Endothelial cell of umbilical vein (primary cell): ENCODE measurements around the gene PFDN1. TPM values are rescaled to one million over a fixed set of nuclear protein-coding genes. Genes with fewer than 3 reads are reported as not detected.

Experiments used
- BruUV-seq: library from RNA; stranded (reverse); fragments of 400-500 nt; replicated peaks from 2 replicates; lab custom pipeline; 2021; lab: Mats Ljungman, UMichigan
- CTCF ChIA-PET: fragments of 300-600, 350-600 bp; sonication (Branson Sonifier 250); formaldehyde crosslinking; loops from one replicate; lab custom pipeline; 2021; ENCODE audit warnings: antibody characterized with exemption, inconsistent platforms; lab: Charles Lee
- POLR2A ChIA-PET: fragments of 300-600, 350-600 bp; sonication (Branson Sonifier 250); formaldehyde crosslinking; loops from one replicate; lab custom pipeline; 2021; ENCODE audit warnings: antibody characterized with exemption, inconsistent platforms; lab: Charles Lee
- DNase-seq: peaks from one replicate; pipeline ENCODE4 v3.0.0-alpha.2; 2011; ENCODE audit warnings: low read depth, low spot score
- FAIRE-seq: peaks from 2 replicates; lab custom pipeline; 2011; peaks lifted over from hg19 to GRCh38; lab: Jason Lieb, UNC
- H2AFZ ChIP-seq: 2 replicates; pipeline ENCODE4 v1.6.0; 2012; ENCODE audit warnings: low read depth, low read length, control low read depth, inconsistent platforms
- H3K27ac ChIP-seq: 2 replicates; pipeline ENCODE4 v1.5.1; 2011; ENCODE audit warnings: low read depth, mild to moderate bottlenecking, control low read depth, low read length, moderate library complexity; ENCODE audit not compliant: insufficient read depth
- H3K27me3 ChIP-seq, 2 experiments: 2 replicates each; pipeline versions ENCODE4 v1.6.0 to v1.6.1; 2011; ENCODE audit warnings: low read length in 2 of 2, mixed read lengths in 1 of 2; ENCODE audit not compliant: control insufficient read depth in 2 of 2, insufficient read depth in 2 of 2
- H3K36me3 ChIP-seq, 2 experiments: 2 replicates in 1 of 2; 3 replicates in 1 of 2; pipeline ENCODE4 v1.5.1; 2011; ENCODE audit warnings: low read length in 2 of 2, mild to moderate bottlenecking in 1 of 2, moderate library complexity in 1 of 2; ENCODE audit not compliant: control insufficient read depth in 2 of 2, insufficient read depth in 2 of 2; ENCODE audit errors: extremely low read depth in 1 of 2
- H3K4me1 ChIP-seq: 3 replicates; pipeline ENCODE4 v1.5.1; 2011; ENCODE audit warnings: mild to moderate bottlenecking, low read length; ENCODE audit not compliant: control insufficient read depth, insufficient read depth; ENCODE audit errors: extremely low read depth
- H3K4me2 ChIP-seq: 2 replicates; pipeline ENCODE4 v1.6.1; 2011; ENCODE audit warnings: low read length, control low read depth, mixed read lengths; ENCODE audit not compliant: insufficient read depth
- H3K4me3 ChIP-seq, 3 experiments: fragments of 200-600 bp in 1 of 3; sonication (generic), shearing (Covaris generic) in 1 of 3; replicated peaks in 1 of 3; 2 replicates each; pipeline ENCODE4 v1.5.1; 2011 to 2016; ENCODE audit warnings: control low read depth in 3 of 3, low read length in 3 of 3, mild to moderate bottlenecking in 2 of 3, inconsistent platforms in 1 of 3, low read depth in 1 of 3, moderate library complexity in 1 of 3; ENCODE audit not compliant: insufficient read depth in 1 of 3
- H3K79me2 ChIP-seq: 2 replicates; pipeline ENCODE4 v1.6.0; 2012; ENCODE audit warnings: low read length, inconsistent platforms; ENCODE audit not compliant: control insufficient read depth, insufficient read depth
- H3K9ac ChIP-seq: replicated peaks from 2 replicates; pipeline ENCODE3; 2011; ENCODE audit warnings: low read length, control low read depth; ENCODE audit not compliant: insufficient read depth; ENCODE audit errors: extremely low read depth
- H3K9me1 ChIP-seq: replicated peaks from 3 replicates; pipeline ENCODE4 v1.6.0; 2011; ENCODE audit warnings: mild to moderate bottlenecking, low read length; ENCODE audit not compliant: control insufficient read depth, insufficient read depth; ENCODE audit errors: extremely low read depth
- H3K9me3 ChIP-seq: replicated peaks from 2 replicates; pipeline ENCODE4 v1.5.1; 2012; ENCODE audit warnings: low read length, inconsistent platforms; ENCODE audit not compliant: control insufficient read depth, insufficient read depth
- H4K20me1 ChIP-seq: replicated peaks from 2 replicates; pipeline ENCODE3; 2011; ENCODE audit warnings: mild to moderate bottlenecking, low read length; ENCODE audit not compliant: control insufficient read depth, insufficient read depth; ENCODE audit errors: extremely low read depth
- CTCF ChIP-seq, 2 donors: IDR thresholded peaks; 1 replicate in 1 of 2; 2 replicates in 1 of 2; pipeline ENCODE4 v1.5.1; 2011; ENCODE audit warnings: low read length in 2 of 2, mild to moderate bottlenecking in 2 of 2, moderate library complexity in 2 of 2, control low read depth in 1 of 2, inconsistent platforms in 1 of 2, low read depth in 1 of 2; ENCODE audit not compliant: insufficient read depth in 1 of 2; ENCODE audit errors: extremely low read depth in 1 of 2
- EZH2 ChIP-seq: IDR thresholded peaks from 2 replicates; pipeline ENCODE4 v1.6.1; 2012; ENCODE audit warnings: borderline replicate concordance, low read depth, mild to moderate bottlenecking, moderate library complexity, low read length, inconsistent platforms; ENCODE audit not compliant: severe bottlenecking
- FOS ChIP-seq: IDR thresholded peaks from 2 replicates; pipeline ENCODE4 v1.6.1; 2011; ENCODE audit warnings: mild to moderate bottlenecking, low read length, moderate library complexity, borderline replicate concordance; ENCODE audit not compliant: insufficient read depth
- GATA2 ChIP-seq: IDR thresholded peaks from 2 replicates; pipeline ENCODE4 v1.7.0; 2011; ENCODE audit warnings: low read depth, mild to moderate bottlenecking, moderate library complexity, mixed read lengths, low read length; ENCODE audit not compliant: insufficient read length, insufficient read depth
- JUN ChIP-seq: IDR thresholded peaks from 2 replicates; pipeline ENCODE4 v1.6.1; 2011; ENCODE audit warnings: borderline replicate concordance, low read depth; ENCODE audit not compliant: insufficient read length, insufficient read depth
- MAX ChIP-seq: IDR thresholded peaks from 2 replicates; pipeline ENCODE4 v1.6.1; 2011; ENCODE audit not compliant: insufficient read depth, insufficient read length
- MYC ChIP-seq: IDR thresholded peaks from one replicate; pipeline ENCODE4 v1.6.1; 2011; ENCODE audit warnings: mild to moderate bottlenecking, low read depth, low read length
- POLR2A ChIP-seq: IDR thresholded peaks from 2 replicates; pipeline ENCODE4 v1.6.1; 2012; ENCODE audit warnings: low read depth, mild to moderate bottlenecking, control low read depth, low read length
- POLR2AphosphoS5 ChIP-seq: IDR thresholded peaks from 2 replicates; pipeline ENCODE4 v1.6.1; 2012; ENCODE audit warnings: low read depth, mild to moderate bottlenecking, control low read depth, low read length, moderate library complexity; ENCODE audit not compliant: insufficient read depth
- dilution Hi-C: fragments of 300-500 bp; cut with MboI; formaldehyde crosslinking; loops from one replicate; pipeline ENCODE4 v1.15.0; 2019; ENCODE audit warnings: low sequenced_read_pairs; ENCODE audit not compliant: extremely low pct_ligation_motif_present
- intact Hi-C: fragments of 100-400 bp; cut with micrococcal nuclease; formaldehyde crosslinking; loops from one replicate; pipeline ENCODE4 v1.10.0; 2022
- polyA plus RNA-seq, 4 experiments: library from polyadenylated mRNA; depleted of rRNA in 3 of 4; stranded (reverse) in 3 of 4; unstranded in 1 of 4; fragments of >200 nt; gene quantifications; 2 replicates each; pipeline versions ENCODE4 v1.2.1 to v1.2.3, GENCODE V29; 2011 to 2012; ENCODE audit warnings: missing spikeins in 1 of 4
- total RNA-seq: library from RNA; stranded (reverse); gene quantifications from 2 replicates; pipeline ENCODE4 v1.2.3, GENCODE V29; 2021

The PFDN1 gene
- total and polyA plus RNA-seq, 2 donors (not counting 3 experiments of a cell fraction or from before 2014, with no cell fraction given): 107 to 158 TPM

DNA sequence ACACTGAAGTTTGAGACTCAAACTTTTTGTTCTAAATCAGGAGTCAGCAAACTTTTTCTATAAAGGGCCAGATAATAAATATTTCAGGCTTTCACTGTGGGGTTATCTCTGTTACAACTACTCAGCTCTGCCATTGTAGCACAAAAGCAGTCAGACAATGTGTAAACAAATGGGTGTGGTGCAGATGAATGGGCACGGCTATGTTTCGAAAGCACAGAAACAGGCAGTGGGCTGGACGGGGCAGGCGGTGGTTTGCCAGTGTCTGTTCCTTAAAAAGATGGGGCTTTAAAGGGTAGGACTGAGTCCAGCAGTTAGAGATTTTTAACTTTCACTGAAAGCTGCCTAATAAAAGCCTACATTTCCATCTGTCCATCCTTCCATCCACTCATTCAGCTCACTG is 48.9 kb downstream of the PFDN1 start:
- Histone ChIP-seq H3K9me3 (no peaks in the 10 kb centered on the region), H3K27ac (peak overlapping the region; percentile 97), H3K9me1 (no peaks in the 10 kb centered on the region), H3K9ac (no peak overlapping the region), H3K36me3 (peaks cover 0 to 4% of the 10 kb centered on the region in 2 experiments), H4K20me1 (no peaks in the 10 kb centered on the region), H3K79me2 (peaks cover 54% of the 10 kb centered on the region), H3K4me2 (no peak overlapping the region), H2AFZ (no peak overlapping the region), H3K4me1 (peaks cover 52% of the 10 kb centered on the region), H3K4me3 (no peak overlapping the region), H3K27me3 (no peaks in the 10 kb centered on the region)
- no peak for TF ChIP-seq MYC
- TF ChIP-seq POLR2AphosphoS5: peak; percentile 21
- TF ChIP-seq MAX: no peak
- DNase-seq: no peak
- dilution Hi-C loops (no loop called here), intact Hi-C loops (no loop called here)
- FAIRE-seq: peak; percentile 57
- no TSS peak for BruUV-seq
- POLR2A ChIA-PET: interaction anchor here (1.0 kb wide), 1 partner anchor 93 kb away, joined by 3 read pairs; the partner anchor contains the start of gene HBEGF
- CTCF ChIA-PET: interaction anchor here (1.0 to 17.3 kb wide), 3 partner anchors 10 to 95 kb away, joined by 3 to 1214 read pairs (median 13); partner anchors contain the start of gene HBEGF

- no peak for TF ChIP-seq POLR2A
- no peak for TF ChIP-seq JUN
- no peak for TF ChIP-seq POLR2AphosphoS5
- no peak for TF ChIP-seq FOS
- no peak for TF ChIP-seq MYC
- no peak for TF ChIP-seq GATA2
- TF ChIP-seq EZH2: no peak
- no peak for TF ChIP-seq MAX
- no peak for TF ChIP-seq CTCF (IDR thresholded peaks at IDR 0.05; ENCODE audit: extremely low read depth in 1 of 2, insufficient read depth in 1 of 2, low read depth in 1 of 2, low read length in 2 of 2)
- no peaks in the 10 kb centered on the region for H4K20me1 ChIP-seq
- H3K4me2 ChIP-seq: peak overlapping the region; percentile 82
- no peak overlapping the region for H3K4me3 ChIP-seq
- BruUV-seq: no TSS peak
- H3K79me2 ChIP-seq: peaks cover 47% of the 10 kb centered on the region
- dilution Hi-C loops: no loop called here
- no peaks in the 10 kb centered on the region for H3K9me1 ChIP-seq
- no peak for FAIRE-seq
- no peaks in the 10 kb centered on the region for H3K36me3 ChIP-seq
- no peaks in the 10 kb centered on the region for H3K9me3 ChIP-seq
- peak overlapping the region; percentile 90 for H3K9ac ChIP-seq
- H3K4me1 ChIP-seq: peaks cover 50% of the 10 kb centered on the region
- no peak overlapping the region for H2AFZ ChIP-seq
- ChIA-PET CTCF (interaction anchor here (0.5 to 17.3 kb wide), 12 partner anchors 8 to 120 kb away, joined by 3 to 1214 read pairs (median 5); partner anchors contain the start of genes HBEGF and PFDN1), POLR2A (interaction anchor here (0.7 to 1.7 kb wide), 2 partner anchors 9 to 94 kb away, joined by 3 to 11 read pairs; partner anchors contain the start of gene HBEGF)
- DNase-seq: no peak
- peak overlapping the region; percentile 97 for H3K27ac ChIP-seq
- H3K27me3 ChIP-seq: no peaks in the 10 kb centered on the region
- intact Hi-C loops: no loop called here
These were observed 50.3 kb downstream of the PFDN1 start for GRCh38 chr5:140252470-140253126.
